ENCODE measurements around the gene PQBP1. TPM values are rescaled to one million over a fixed set of nuclear protein-coding genes. Genes with fewer than 3 reads are reported as not detected.

PQBP1 gene
- total and polyA plus RNA-seq, 2 of the 13 experiments (the other 11 are each of a cell fraction or from before 2014, with no cell fraction given), result 58.1 to 80.9 TPM

DNA sequence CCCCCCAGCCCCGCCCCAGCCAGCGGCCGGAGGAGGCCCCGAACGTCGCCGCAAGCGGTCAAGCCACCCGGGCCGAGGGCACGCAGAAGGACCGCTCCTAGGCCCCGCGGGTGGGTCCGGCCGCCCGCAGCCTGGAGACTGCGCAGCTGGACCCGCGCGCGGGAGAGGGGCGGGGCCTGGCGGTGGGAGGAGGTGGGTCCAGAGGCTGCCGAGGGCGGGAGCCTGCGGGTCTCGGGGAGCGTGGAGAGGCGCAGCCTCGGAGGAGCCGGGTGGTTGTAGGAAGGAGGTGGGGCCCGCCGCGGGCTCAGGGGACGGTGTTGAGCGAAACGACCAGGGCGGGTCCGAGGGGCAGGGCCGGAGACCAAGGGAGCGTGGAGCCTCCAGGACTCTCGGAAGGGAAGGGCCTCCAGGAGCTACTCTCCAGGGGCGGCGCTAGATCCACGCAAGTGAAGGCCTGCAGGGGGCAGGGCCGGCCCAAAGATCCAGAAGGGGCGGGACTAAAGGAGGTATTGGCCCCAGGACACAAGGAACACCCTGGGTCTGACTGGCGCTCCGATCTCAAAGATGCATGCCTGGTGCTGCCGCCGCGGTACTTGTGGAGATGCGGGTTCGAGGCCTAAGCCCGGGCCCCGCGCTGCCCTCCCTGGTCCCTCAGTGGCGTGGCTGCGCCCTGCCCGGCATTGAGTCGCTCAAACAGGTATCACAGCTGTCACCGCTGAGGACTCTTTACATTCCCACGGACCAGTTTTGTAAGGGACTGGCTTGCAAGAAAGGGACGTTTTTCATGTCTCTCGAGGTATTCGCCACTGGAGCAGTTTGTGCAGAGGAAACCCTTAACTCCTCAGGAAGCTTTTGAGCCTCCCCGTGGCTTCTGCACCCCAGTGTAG lies 6.1 kb upstream of the PQBP1 start (continued):
- TF ChIP-seq, protein P1, sequence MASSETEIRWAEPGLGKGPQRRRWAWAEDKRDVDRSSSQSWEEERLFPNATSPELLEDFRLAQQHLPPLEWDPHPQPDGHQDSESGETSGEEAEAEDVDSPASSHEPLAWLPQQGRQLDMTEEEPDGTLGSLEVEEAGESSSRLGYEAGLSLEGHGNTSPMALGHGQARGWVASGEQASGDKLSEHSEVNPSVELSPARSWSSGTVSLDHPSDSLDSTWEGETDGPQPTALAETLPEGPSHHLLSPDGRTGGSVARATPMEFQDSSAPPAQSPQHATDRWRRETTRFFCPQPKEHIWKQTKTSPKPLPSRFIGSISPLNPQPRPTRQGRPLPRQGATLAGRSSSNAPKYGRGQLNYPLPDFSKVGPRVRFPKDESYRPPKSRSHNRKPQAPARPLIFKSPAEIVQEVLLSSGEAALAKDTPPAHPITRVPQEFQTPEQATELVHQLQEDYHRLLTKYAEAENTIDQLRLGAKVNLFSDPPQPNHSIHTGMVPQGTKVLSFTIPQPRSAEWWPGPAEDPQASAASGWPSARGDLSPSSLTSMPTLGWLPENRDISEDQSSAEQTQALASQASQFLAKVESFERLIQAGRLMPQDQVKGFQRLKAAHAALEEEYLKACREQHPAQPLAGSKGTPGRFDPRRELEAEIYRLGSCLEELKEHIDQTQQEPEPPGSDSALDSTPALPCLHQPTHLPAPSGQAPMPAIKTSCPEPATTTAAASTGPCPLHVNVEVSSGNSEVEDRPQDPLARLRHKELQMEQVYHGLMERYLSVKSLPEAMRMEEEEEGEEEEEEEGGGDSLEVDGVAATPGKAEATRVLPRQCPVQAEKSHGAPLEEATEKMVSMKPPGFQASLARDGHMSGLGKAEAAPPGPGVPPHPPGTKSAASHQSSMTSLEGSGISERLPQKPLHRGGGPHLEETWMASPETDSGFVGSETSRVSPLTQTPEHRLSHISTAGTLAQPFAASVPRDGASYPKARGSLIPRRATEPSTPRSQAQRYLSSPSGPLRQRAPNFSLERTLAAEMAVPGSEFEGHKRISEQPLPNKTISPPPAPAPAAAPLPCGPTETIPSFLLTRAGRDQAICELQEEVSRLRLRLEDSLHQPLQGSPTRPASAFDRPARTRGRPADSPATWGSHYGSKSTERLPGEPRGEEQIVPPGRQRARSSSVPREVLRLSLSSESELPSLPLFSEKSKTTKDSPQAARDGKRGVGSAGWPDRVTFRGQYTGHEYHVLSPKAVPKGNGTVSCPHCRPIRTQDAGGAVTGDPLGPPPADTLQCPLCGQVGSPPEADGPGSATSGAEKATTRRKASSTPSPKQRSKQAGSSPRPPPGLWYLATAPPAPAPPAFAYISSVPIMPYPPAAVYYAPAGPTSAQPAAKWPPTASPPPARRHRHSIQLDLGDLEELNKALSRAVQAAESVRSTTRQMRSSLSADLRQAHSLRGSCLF (CRISPR knock-in tag; IDR thresholded peaks at IDR 0.05; ENCODE audit: borderline replicate concordance), result no peak
- TF ChIP-seq ZNF34 (CRISPR knock-in tag; IDR thresholded peaks at IDR 0.05; ENCODE audit: borderline replicate concordance) (no peak), PHF8 (CRISPR knock-in tag; IDR thresholded peaks at IDR 0.05) (peak; percentile 51; the same call in 1 of the 2 replicates), HNF4A (CRISPR knock-in tag; IDR thresholded peaks at IDR 0.05) (peak; percentile 30; the same call in 1 of the 2 replicates), ATF7-NPFF (CRISPR knock-in tag; IDR thresholded peaks at IDR 0.05; ENCODE audit: low read depth) (no peak), ZNF773 (CRISPR knock-in tag; IDR thresholded peaks at IDR 0.05; ENCODE audit: borderline replicate concordance) (no peak), XRCC5 (optimal IDR thresholded peaks at IDR 0.05; ENCODE audit: low read length) (no peak)
- TF ChIP-seq, protein P2, sequence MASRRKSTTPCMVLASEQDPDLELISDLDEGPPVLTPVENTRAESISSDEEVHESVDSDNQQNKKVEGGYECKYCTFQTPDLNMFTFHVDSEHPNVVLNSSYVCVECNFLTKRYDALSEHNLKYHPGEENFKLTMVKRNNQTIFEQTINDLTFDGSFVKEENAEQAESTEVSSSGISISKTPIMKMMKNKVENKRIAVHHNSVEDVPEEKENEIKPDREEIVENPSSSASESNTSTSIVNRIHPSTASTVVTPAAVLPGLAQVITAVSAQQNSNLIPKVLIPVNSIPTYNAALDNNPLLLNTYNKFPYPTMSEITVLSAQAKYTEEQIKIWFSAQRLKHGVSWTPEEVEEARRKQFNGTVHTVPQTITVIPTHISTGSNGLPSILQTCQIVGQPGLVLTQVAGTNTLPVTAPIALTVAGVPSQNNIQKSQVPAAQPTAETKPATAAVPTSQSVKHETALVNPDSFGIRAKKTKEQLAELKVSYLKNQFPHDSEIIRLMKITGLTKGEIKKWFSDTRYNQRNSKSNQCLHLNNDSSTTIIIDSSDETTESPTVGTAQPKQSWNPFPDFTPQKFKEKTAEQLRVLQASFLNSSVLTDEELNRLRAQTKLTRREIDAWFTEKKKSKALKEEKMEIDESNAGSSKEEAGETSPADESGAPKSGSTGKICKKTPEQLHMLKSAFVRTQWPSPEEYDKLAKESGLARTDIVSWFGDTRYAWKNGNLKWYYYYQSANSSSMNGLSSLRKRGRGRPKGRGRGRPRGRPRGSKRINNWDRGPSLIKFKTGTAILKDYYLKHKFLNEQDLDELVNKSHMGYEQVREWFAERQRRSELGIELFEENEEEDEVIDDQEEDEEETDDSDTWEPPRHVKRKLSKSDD (CRISPR knock-in tag; IDR thresholded peaks at IDR 0.05; ENCODE audit: low read depth), result no peak
- TF ChIP-seq, protein P3, sequence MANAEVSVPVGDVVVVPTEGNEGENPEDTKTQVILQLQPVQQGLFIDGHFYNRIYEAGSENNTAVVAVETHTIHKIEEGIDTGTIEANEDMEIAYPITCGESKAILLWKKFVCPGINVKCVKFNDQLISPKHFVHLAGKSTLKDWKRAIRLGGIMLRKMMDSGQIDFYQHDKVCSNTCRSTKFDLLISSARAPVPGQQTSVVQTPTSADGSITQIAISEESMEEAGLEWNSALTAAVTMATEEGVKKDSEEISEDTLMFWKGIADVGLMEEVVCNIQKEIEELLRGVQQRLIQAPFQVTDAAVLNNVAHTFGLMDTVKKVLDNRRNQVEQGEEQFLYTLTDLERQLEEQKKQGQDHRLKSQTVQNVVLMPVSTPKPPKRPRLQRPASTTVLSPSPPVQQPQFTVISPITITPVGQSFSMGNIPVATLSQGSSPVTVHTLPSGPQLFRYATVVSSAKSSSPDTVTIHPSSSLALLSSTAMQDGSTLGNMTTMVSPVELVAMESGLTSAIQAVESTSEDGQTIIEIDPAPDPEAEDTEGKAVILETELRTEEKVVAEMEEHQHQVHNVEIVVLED (CRISPR knock-in tag; IDR thresholded peaks at IDR 0.05; ENCODE audit: borderline replicate concordance), result no peak
- TF ChIP-seq, protein P4, sequence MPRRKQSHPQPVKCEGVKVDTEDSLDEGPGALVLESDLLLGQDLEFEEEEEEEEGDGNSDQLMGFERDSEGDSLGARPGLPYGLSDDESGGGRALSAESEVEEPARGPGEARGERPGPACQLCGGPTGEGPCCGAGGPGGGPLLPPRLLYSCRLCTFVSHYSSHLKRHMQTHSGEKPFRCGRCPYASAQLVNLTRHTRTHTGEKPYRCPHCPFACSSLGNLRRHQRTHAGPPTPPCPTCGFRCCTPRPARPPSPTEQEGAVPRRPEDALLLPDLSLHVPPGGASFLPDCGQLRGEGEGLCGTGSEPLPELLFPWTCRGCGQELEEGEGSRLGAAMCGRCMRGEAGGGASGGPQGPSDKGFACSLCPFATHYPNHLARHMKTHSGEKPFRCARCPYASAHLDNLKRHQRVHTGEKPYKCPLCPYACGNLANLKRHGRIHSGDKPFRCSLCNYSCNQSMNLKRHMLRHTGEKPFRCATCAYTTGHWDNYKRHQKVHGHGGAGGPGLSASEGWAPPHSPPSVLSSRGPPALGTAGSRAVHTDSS (CRISPR knock-in tag; conservative IDR thresholded peaks at IDR 0.05), result no peak
- TF ChIP-seq, protein P5, sequence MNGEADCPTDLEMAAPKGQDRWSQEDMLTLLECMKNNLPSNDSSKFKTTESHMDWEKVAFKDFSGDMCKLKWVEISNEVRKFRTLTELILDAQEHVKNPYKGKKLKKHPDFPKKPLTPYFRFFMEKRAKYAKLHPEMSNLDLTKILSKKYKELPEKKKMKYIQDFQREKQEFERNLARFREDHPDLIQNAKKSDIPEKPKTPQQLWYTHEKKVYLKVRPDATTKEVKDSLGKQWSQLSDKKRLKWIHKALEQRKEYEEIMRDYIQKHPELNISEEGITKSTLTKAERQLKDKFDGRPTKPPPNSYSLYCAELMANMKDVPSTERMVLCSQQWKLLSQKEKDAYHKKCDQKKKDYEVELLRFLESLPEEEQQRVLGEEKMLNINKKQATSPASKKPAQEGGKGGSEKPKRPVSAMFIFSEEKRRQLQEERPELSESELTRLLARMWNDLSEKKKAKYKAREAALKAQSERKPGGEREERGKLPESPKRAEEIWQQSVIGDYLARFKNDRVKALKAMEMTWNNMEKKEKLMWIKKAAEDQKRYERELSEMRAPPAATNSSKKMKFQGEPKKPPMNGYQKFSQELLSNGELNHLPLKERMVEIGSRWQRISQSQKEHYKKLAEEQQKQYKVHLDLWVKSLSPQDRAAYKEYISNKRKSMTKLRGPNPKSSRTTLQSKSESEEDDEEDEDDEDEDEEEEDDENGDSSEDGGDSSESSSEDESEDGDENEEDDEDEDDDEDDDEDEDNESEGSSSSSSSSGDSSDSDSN (CRISPR knock-in tag; IDR thresholded peaks at IDR 0.05), result peak; percentile 52
